Upper lobe of left lung (tissue), 6 donors: ENCODE results near the gene PIK3CD. TPM values are rescaled to one million over a fixed set of nuclear protein-coding genes. Genes with fewer than 3 reads are reported as not detected.

ENCODE experiments used
- ATAC-seq, 2 donors: fragments of 200-7000 bp; cut with Tn5 transposase; one replicate each; pipeline ENCODE4 v1.9.1; 2022; ENCODE audit warnings: mild to moderate bottlenecking in 2 of 2, moderate library complexity in 2 of 2; ENCODE audit not compliant: low FRiP score in 2 of 2
- DNase-seq, 2 donors: peaks; one replicate each; pipeline ENCODE4 v3.0.0-alpha.2; 2019 to 2020
- H3K27ac ChIP-seq, 4 donors: fragments of 200-600 bp; sonication (generic); one replicate each; pipeline ENCODE4 v1.5.1; 2016 to 2019
- H3K27me3 ChIP-seq, 4 donors: fragments of 200-600 bp; sonication (generic); one replicate each; pipeline ENCODE4 v1.5.1; 2017 to 2019
- H3K36me3 ChIP-seq, 4 donors: fragments of 200-600 bp; sonication (generic); one replicate each; pipeline ENCODE4 v1.5.1; 2016 to 2019
- H3K4me1 ChIP-seq, 4 donors: fragments of 200-600 bp; sonication (generic); one replicate each; pipeline ENCODE4 v1.5.1; 2018 to 2019
- H3K4me3 ChIP-seq, 4 donors: fragments of 200-600 bp; sonication (generic); one replicate each; pipeline ENCODE4 v1.5.1; 2017 to 2019; ENCODE audit warnings: mild to moderate bottlenecking in 2 of 4, moderate library complexity in 1 of 4
- H3K9me3 ChIP-seq, 4 donors: fragments of 200-600 bp; sonication (generic); one replicate each; pipeline ENCODE4 v1.5.1; 2018 to 2019
- CTCF ChIP-seq, 6 experiments: fragments of 450-650 bp in 4 of 6; fragments of 200-600 bp in 2 of 6; sonication (generic) in 2 of 6; IDR thresholded peaks; one replicate each; pipeline ENCODE4 v1.5.1; 2016 to 2019; ENCODE audit warnings: antibody characterized with exemption in 6 of 6
- EP300 ChIP-seq, 4 donors: sonication (generic); formaldehyde crosslinking; IDR thresholded peaks; one replicate each; pipeline ENCODE4 v1.5.1; 2017; ENCODE audit warnings: antibody characterized with exemption in 4 of 4, control low read depth in 2 of 4
- POLR2A ChIP-seq, 4 donors: fragments of 450-650 bp; IDR thresholded peaks; one replicate each; pipeline ENCODE4 v1.5.1; 2016 to 2017; ENCODE audit warnings: antibody characterized with exemption in 4 of 4, mild to moderate bottlenecking in 2 of 4
- POLR2AphosphoS5 ChIP-seq, 2 donors: sonication (generic); formaldehyde crosslinking; IDR thresholded peaks; one replicate each; pipeline ENCODE4 v1.5.1; 2017; ENCODE audit warnings: antibody characterized with exemption in 2 of 2
- WGBS, 2 donors: methylation state at CpG; one replicate each; pipeline ENCODE4 v1.1.5; 2017 to 2018; 5-methylcytosine and 5-hydroxymethylcytosine counted together
- total RNA-seq, 6 donors: library from RNA; depleted of rRNA in 4 of 6; stranded (reverse); fragments of >200 nt in 4 of 6; gene quantifications; one replicate each; pipeline versions ENCODE4 v1.1.0 to v1.2.1, GENCODE V29; 2016 to 2021
- donor health status: DM: no; HTN: no; CAD: no; lungs with moderate emphysema.
- donor health status: DM: no; HTN: yes; CAD: no; lungs with severe emphysema.

PIK3CD gene
- total RNA-seq, 6 donors from 2014 or later = 19.0 to 56.6 (median 24.2) TPM

- peaks cover 0 to 18% (median 4%) of the 10 kb centered on the region in 4 donors for H3K4me1 ChIP-seq
- peaks cover 0 to under 1% (median 0%) of the 10 kb centered on the region in 4 donors for H3K27me3 ChIP-seq
- no peak for DNase-seq
- no peaks in the 10 kb centered on the region for H3K9me3 ChIP-seq
- no peak overlapping the region for H3K4me3 ChIP-seq
- TF ChIP-seq EP300 (IDR thresholded peaks at IDR 0.05) = no peak
- no peak for TF ChIP-seq POLR2A (IDR thresholded peaks at IDR 0.05)
- TF ChIP-seq POLR2AphosphoS5 (IDR thresholded peaks at IDR 0.05) = no peak
- no peak for TF ChIP-seq CTCF (IDR thresholded peaks at IDR 0.05)
- no peak for ATAC-seq
- H3K27ac ChIP-seq = no peak overlapping the region
- WGBS, 2 donors = 94 to 96% methylated on average over 13 of the region's 13 CpGs
- no peaks in the 10 kb centered on the region for H3K36me3 ChIP-seq
Observed at GRCh38 chr1:9646037-9646436, 5.5 kb upstream of the PIK3CD start.

GRCh38 chr1:9648171-9648570 lies 3.4 kb upstream of the PIK3CD start:
- no peak for DNase-seq
- no peak for ATAC-seq
- no peaks in the 10 kb centered on the region for H3K9me3 ChIP-seq
- peaks cover 15 to 38% (median 19%) of the 10 kb centered on the region in 4 donors for H3K4me1 ChIP-seq
- H3K27me3 ChIP-seq = peaks cover 0 to 10% (median 8%) of the 10 kb centered on the region in 4 donors
- 75 to 80% methylated on average over 10 of the region's 10 CpGs for WGBS, 2 donors
- H3K27ac ChIP-seq = no peak overlapping the region
- no peaks in the 10 kb centered on the region for H3K36me3 ChIP-seq
- H3K4me3 ChIP-seq = no peak overlapping the region
- TF ChIP-seq POLR2AphosphoS5 (IDR thresholded peaks at IDR 0.05) = no peak

- WGBS, 2 donors = 83 to 89% methylated on average over 3 of the region's 3 CpGs
- H3K4me3 ChIP-seq = no peak overlapping the region
- H3K27me3 ChIP-seq = peaks cover 0 to 10% (median 8%) of the 10 kb centered on the region in 4 donors
- H3K27ac ChIP-seq = no peak overlapping the region
- H3K9me3 ChIP-seq = no peaks in the 10 kb centered on the region
- no peak for TF ChIP-seq CTCF (IDR thresholded peaks at IDR 0.05)
- no peak for TF ChIP-seq POLR2AphosphoS5 (IDR thresholded peaks at IDR 0.05)
- TF ChIP-seq EP300 (IDR thresholded peaks at IDR 0.05) = no peak
- TF ChIP-seq POLR2A (IDR thresholded peaks at IDR 0.05) = no peak
- H3K36me3 ChIP-seq = no peaks in the 10 kb centered on the region
- DNase-seq (no peak), ATAC-seq (no peak)
- H3K4me1 ChIP-seq = peaks cover 14 to 33% (median 18%) of the 10 kb centered on the region in 4 donors
Observed at GRCh38 chr1:9649769-9650168, 1.8 kb upstream of the PIK3CD start.

GRCh38 chr1:9651220-9651564 lies 339 bp upstream of the PIK3CD start:
- no peak for TF ChIP-seq POLR2A (IDR thresholded peaks at IDR 0.05)
- no peak for TF ChIP-seq CTCF (IDR thresholded peaks at IDR 0.05)
- no peak for TF ChIP-seq EP300 (IDR thresholded peaks at IDR 0.05)

GRCh38 chr1:9652379-9653209 lies 1.1 kb downstream of the PIK3CD start:
- Histone ChIP-seq H3K36me3 (no peaks in the 10 kb centered on the region), H3K4me3 (peak overlapping the region; percentile 35 to 72 (median 62)), H3K27ac (peak overlapping the region; percentile 82 to 90 (median 90)), H3K27me3 (peaks cover 0 to 10% (median 8%) of the 10 kb centered on the region in 4 donors), H3K4me1 (peaks cover 14 to 37% (median 20%) of the 10 kb centered on the region in 4 donors), H3K9me3 (no peaks in the 10 kb centered on the region)
- DNase-seq (peak in 1 of 2 donors; percentile 90), ATAC-seq (peak; percentile 31 to 63)
- TF ChIP-seq EP300 (IDR thresholded peaks at IDR 0.05) (no peak), CTCF (IDR thresholded peaks at IDR 0.05) (no peak), POLR2AphosphoS5 (IDR thresholded peaks at IDR 0.05) (no peak), POLR2A (IDR thresholded peaks at IDR 0.05) (no peak)
- 9 to 12% methylated on average over 37 to 43 of the region's 55 CpGs for WGBS, 2 donors

More at GRCh38 chr1:9651220-9651564, 339 bp upstream of the PIK3CD start:
- 15 to 18% methylated on average over 10 of the region's 10 CpGs for WGBS, 2 donors
- Histone ChIP-seq H3K36me3 (no peaks in the 10 kb centered on the region), H3K4me1 (peaks cover 14 to 37% (median 20%) of the 10 kb centered on the region in 4 donors), H3K9me3 (no peaks in the 10 kb centered on the region), H3K27me3 (peaks cover 0 to 10% (median 8%) of the 10 kb centered on the region in 4 donors), H3K27ac (peak overlapping the region; percentile 82 to 90 (median 90)), H3K4me3 (peak overlapping the region; percentile 35 to 72 (median 62))
- no peak for DNase-seq
- ATAC-seq = no peak
